AG04450 (cell line): ENCODE measurements around the gene KLLN. TPM values are rescaled to one million over a fixed set of nuclear protein-coding genes. Genes with fewer than 3 reads are reported as not detected.

ENCODE experiments used
- CTCF ChIA-PET: fragments of 300-600, 350-600 bp; formaldehyde crosslinking; extraction: SDS; loops from one replicate; lab custom pipeline; 2022; ENCODE audit warnings: antibody characterized with exemption, inconsistent platforms; lab: Charles Lee
- POLR2A ChIA-PET: fragments of 350-600 bp; formaldehyde crosslinking; extraction: SDS; loops from one replicate; lab custom pipeline; 2021; ENCODE audit warnings: antibody characterized with exemption, inconsistent platforms; lab: Yijun Ruan, JAX
- DNase-seq: peaks from one replicate; pipeline ENCODE4 v3.0.0-alpha.2; 2011; ENCODE audit warnings: low read depth, low spot score
- H3K27ac ChIP-seq: one replicate; pipeline ENCODE4 v1.5.1; 2012; ENCODE audit warnings: low read depth, low read length, control low read depth
- H3K27me3 ChIP-seq: one replicate; pipeline ENCODE4 v1.6.0; 2012; ENCODE audit warnings: low read length; ENCODE audit not compliant: control insufficient read depth, insufficient read depth
- H3K4me3 ChIP-seq: 2 replicates; pipeline ENCODE4 v1.5.1; 2011; ENCODE audit warnings: mild to moderate bottlenecking, low read depth, low read length, control low read depth
- H3K9me3 ChIP-seq: 2 replicates; pipeline ENCODE4 v1.5.1; 2012; ENCODE audit warnings: low read length; ENCODE audit not compliant: control insufficient read depth, insufficient read depth
- CTCF ChIP-seq: IDR thresholded peaks from 2 replicates; pipeline ENCODE4 v1.5.1; 2011; ENCODE audit warnings: low read depth, low read length, control low read depth, inconsistent platforms
- polyA plus RNA-seq: library from polyadenylated mRNA; depleted of rRNA; stranded (reverse); fragments of >200 nt; gene quantifications from 2 replicates; pipeline ENCODE4 v1.2.3, GENCODE V29; 2011

The KLLN gene
- polyA plus RNA-seq, 1 experiment: 0.58 TPM

- CTCF ChIA-PET: no interaction called here
- no peak for TF ChIP-seq CTCF
- H3K4me3 ChIP-seq: no peak overlapping the region
- H3K27me3 ChIP-seq: no peaks in the 10 kb centered on the region
- H3K9me3 ChIP-seq: no peaks in the 10 kb centered on the region
- no peak overlapping the region for H3K27ac ChIP-seq
- no peak for DNase-seq
- POLR2A ChIA-PET: no interaction called here
Measured at GRCh38 chr10:87880336-87880735, 17.0 kb upstream of the KLLN start.

- CTCF ChIA-PET: interaction anchor here (0.7 kb wide), 1 partner anchor 685 kb away, joined by 3 read pairs; no protein-coding TSS in a partner anchor
Measured at GRCh38 chr10:87878664-87879459, 15.5 kb upstream of the KLLN start.

GRCh38 chr10:87875929-87876571 lies 12.7 kb upstream of the KLLN start:
- no peak for DNase-seq
- no peaks in the 10 kb centered on the region for H3K9me3 ChIP-seq
- POLR2A ChIA-PET: no interaction called here
- no peak overlapping the region for H3K4me3 ChIP-seq
- TF ChIP-seq CTCF: no peak
- CTCF ChIA-PET: interaction anchor here (0.6 kb wide), 1 partner anchor 16 kb away, joined by 7 read pairs; no protein-coding TSS in a partner anchor
- no peaks in the 10 kb centered on the region for H3K27me3 ChIP-seq
- no peak overlapping the region for H3K27ac ChIP-seq

More at GRCh38 chr10:87878664-87879459, 15.5 kb upstream of the KLLN start:
- Histone ChIP-seq H3K9me3 (no peaks in the 10 kb centered on the region), H3K27me3 (no peaks in the 10 kb centered on the region), H3K27ac (no peak overlapping the region), H3K4me3 (no peak overlapping the region)
- TF ChIP-seq CTCF: no peak
- POLR2A ChIA-PET: no interaction called here
- no peak for DNase-seq

DNA sequence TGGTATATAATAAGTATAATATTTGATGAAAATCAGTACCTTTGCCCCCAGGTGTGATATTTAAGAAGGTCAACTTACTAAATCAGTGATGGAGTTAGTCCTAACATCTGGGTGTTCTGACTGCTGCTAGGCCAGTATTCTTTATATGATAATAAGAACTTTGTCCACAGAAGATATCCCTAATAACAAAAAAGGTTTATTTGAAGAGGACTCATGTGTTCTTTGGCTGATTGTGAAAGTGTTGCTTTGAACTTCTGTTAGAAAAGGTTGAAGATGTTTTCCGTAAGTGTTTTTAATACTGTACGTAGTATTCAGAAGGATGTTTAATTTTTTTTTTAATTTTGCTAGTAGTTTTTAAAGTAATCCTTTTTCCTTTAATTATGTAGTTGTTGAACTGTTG lies 10.3 kb upstream of the KLLN start:
- CTCF ChIA-PET: no interaction called here
- no peak overlapping the region for H3K4me3 ChIP-seq

More for the DNA sequence above, 10.3 kb upstream of the KLLN start:
- H3K9me3 ChIP-seq: no peaks in the 10 kb centered on the region
- no peak for TF ChIP-seq CTCF
- POLR2A ChIA-PET: no interaction called here
- DNase-seq: no peak
- no peaks in the 10 kb centered on the region for H3K27me3 ChIP-seq
- no peak overlapping the region for H3K27ac ChIP-seq
